ENCODE measurements around the gene SIX3.

The SIX3 gene

DNA sequence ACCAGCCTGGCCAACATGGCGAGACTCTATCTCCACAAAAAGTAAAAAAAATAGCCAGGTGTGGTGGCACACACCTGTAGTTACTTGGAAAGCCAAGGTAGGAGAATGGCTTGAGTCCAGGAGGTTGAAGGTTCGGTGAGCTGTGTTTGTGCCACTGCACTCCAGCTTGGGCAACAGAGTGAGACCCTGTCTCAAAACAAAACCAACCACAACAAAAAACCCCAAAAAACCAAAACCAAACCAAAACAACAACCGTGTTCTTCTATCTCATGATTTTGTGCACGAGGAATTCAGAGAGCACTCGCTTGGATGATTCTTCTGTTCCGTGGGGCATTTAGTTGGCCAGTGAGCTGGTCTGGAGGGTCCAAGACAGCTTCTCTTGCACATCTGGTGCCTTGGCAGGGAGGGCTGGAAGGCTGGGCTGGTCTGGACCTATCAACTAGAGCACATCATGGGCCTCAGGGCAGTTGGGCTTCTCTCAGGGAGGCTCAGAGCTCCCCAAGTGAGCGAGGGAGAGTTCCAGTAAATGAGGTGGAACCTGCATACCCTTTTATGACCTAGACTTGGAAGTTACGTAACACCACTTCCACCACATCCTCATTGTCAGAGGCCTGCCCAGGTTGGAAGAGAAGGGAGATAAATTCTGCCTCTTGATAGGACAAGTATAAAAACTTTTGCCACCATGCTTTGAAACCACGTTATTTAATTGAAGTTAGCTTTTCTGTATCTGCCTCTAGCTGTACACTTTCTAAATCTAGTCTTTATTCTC, 42.5 kb downstream of the SIX3 start:
- H3K36me3 ChIP-seq (ENCODE audit: insufficient read depth, low read length): no peaks in the 10 kb centered on the region
- no peak overlapping the region for H3K27ac ChIP-seq (ENCODE audit: low read depth, low read length, poor library complexity, severe bottlenecking)
- H2AFZ ChIP-seq (ENCODE audit: low read length): no peak overlapping the region
- no peaks in the 10 kb centered on the region for H3K9me2 ChIP-seq (ENCODE audit: low read depth, low read length)
- peaks cover 4% of the 10 kb centered on the region; the same call in 1 of the 2 replicates for H3K9me3 ChIP-seq (ENCODE audit: low read length)
- H3K9ac ChIP-seq (ENCODE audit: low read length): no peak overlapping the region
- no peaks in the 10 kb centered on the region for H4K20me1 ChIP-seq (ENCODE audit: insufficient read depth, low read length)
- no peaks in the 10 kb centered on the region for H3K79me2 ChIP-seq (ENCODE audit: insufficient read depth, low read length)
- no peaks in the 10 kb centered on the region for H3K27me3 ChIP-seq (ENCODE audit: insufficient read depth, low read length)
- no peak overlapping the region for H3K4me2 ChIP-seq (ENCODE audit: low read length)
- no peaks in the 10 kb centered on the region for H3F3A ChIP-seq (ENCODE audit: insufficient read depth, low read length)
- H3K4me1 ChIP-seq (ENCODE audit: insufficient read depth, low read length, severe bottlenecking): peaks cover 4% of the 10 kb centered on the region
- H3K4me3 ChIP-seq (ENCODE audit: low read depth, low read length, poor library complexity, severe bottlenecking): no peak overlapping the region
- TF ChIP-seq EZH2 (IDR thresholded peaks at IDR 0.05; ENCODE audit: borderline replicate concordance, low read length): no peak

DNA sequence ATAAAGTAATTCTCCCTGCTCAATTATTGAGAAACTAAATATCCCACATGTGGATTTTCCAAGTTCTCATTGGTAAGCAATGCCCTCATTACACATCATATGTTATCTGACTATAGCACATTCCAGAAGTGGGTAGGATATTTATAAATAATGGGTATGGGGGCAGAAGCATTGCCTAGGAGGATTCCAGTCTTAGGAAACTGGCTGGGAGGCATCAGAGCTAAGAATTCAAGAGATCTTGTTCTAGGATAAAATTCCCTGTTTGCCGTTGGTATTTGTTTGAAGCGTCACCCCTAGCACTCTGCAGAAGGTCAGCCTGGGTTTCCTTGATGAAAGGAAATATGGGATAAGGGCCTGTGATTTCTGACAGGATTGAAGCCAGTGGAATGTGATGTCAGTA, 47.7 kb downstream of the SIX3 start:
- Histone ChIP-seq H2AFZ (ENCODE audit: low read length) (no peak overlapping the region), H3K27me3 (ENCODE audit: insufficient read depth, low read length) (no peaks in the 10 kb centered on the region), H3K4me2 (ENCODE audit: low read length) (no peak overlapping the region), H4K20me1 (ENCODE audit: insufficient read depth, low read length) (no peaks in the 10 kb centered on the region), H3K9ac (ENCODE audit: low read length) (no peak overlapping the region), H3K4me1 (ENCODE audit: insufficient read depth, low read length, severe bottlenecking) (no peaks in the 10 kb centered on the region), H3F3A (ENCODE audit: insufficient read depth, low read length) (no peaks in the 10 kb centered on the region), H3K79me2 (ENCODE audit: insufficient read depth, low read length) (no peaks in the 10 kb centered on the region), H3K9me2 (ENCODE audit: low read depth, low read length) (no peaks in the 10 kb centered on the region), H3K27ac (ENCODE audit: low read depth, low read length, poor library complexity, severe bottlenecking) (no peak overlapping the region), H3K4me3 (ENCODE audit: low read depth, low read length, poor library complexity, severe bottlenecking) (no peak overlapping the region), H3K36me3 (ENCODE audit: insufficient read depth, low read length) (no peaks in the 10 kb centered on the region), H3K9me3 (ENCODE audit: low read length) (peaks cover 4% of the 10 kb centered on the region; the same call in 1 of the 2 replicates)
- TF ChIP-seq, protein P1, sequence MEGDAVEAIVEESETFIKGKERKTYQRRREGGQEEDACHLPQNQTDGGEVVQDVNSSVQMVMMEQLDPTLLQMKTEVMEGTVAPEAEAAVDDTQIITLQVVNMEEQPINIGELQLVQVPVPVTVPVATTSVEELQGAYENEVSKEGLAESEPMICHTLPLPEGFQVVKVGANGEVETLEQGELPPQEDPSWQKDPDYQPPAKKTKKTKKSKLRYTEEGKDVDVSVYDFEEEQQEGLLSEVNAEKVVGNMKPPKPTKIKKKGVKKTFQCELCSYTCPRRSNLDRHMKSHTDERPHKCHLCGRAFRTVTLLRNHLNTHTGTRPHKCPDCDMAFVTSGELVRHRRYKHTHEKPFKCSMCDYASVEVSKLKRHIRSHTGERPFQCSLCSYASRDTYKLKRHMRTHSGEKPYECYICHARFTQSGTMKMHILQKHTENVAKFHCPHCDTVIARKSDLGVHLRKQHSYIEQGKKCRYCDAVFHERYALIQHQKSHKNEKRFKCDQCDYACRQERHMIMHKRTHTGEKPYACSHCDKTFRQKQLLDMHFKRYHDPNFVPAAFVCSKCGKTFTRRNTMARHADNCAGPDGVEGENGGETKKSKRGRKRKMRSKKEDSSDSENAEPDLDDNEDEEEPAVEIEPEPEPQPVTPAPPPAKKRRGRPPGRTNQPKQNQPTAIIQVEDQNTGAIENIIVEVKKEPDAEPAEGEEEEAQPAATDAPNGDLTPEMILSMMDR (IDR thresholded peaks at IDR 0.05; ENCODE audit: low read length): no peak
- TF ChIP-seq EZH2 (IDR thresholded peaks at IDR 0.05; ENCODE audit: borderline replicate concordance, low read length): no peak

DNA sequence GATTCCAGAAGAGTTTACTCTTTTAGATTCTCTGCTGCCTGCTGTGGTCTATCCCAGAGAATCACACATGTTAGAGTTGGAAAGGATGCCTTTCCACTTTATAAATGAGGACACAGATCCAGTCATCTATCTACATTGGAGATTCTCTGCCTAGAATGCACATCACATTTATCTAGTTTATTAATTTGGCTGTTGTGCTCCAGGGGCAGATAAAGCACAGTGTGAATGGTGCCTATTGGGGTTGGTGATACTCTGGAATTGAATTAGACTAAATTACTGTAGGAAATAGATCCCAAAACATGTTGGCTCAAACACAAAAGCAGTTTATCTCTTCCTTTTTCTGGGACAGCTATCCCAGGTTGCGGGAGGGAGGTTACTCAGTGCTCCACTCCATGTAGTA, 52.9 kb downstream of the SIX3 start:
- Histone ChIP-seq H3K36me3 (ENCODE audit: insufficient read depth, low read length) (no peaks in the 10 kb centered on the region), H4K20me1 (ENCODE audit: insufficient read depth, low read length) (no peaks in the 10 kb centered on the region), H3K4me1 (ENCODE audit: insufficient read depth, low read length, severe bottlenecking) (no peaks in the 10 kb centered on the region), H3K4me3 (ENCODE audit: low read depth, low read length, poor library complexity, severe bottlenecking) (no peak overlapping the region), H3K27me3 (ENCODE audit: insufficient read depth, low read length) (no peaks in the 10 kb centered on the region), H2AFZ (ENCODE audit: low read length) (no peak overlapping the region), H3F3A (ENCODE audit: insufficient read depth, low read length) (no peaks in the 10 kb centered on the region), H3K4me2 (ENCODE audit: low read length) (no peak overlapping the region), H3K79me2 (ENCODE audit: insufficient read depth, low read length) (no peaks in the 10 kb centered on the region), H3K9me3 (ENCODE audit: low read length) (no peaks in the 10 kb centered on the region), H3K27ac (ENCODE audit: low read depth, low read length, poor library complexity, severe bottlenecking) (no peak overlapping the region), H3K9me2 (ENCODE audit: low read depth, low read length) (no peaks in the 10 kb centered on the region), H3K9ac (ENCODE audit: low read length) (no peak overlapping the region)
- TF ChIP-seq EZH2 (IDR thresholded peaks at IDR 0.05; ENCODE audit: borderline replicate concordance, low read length): no peak
- TF ChIP-seq, protein P1 (IDR thresholded peaks at IDR 0.05; ENCODE audit: low read length): no peak

All from OCI-LY1 (cell line).